Effector memory CD8-positive, alpha-beta T cell (primary cell): ENCODE measurements around the gene GFOD1.

Experiments
- ATAC-seq: fragments of 150-1000 bp; cut with Tn5 transposase; replicated peaks from 2 replicates; pipeline ENCODE4 v1.10.0; 2021; ENCODE audit warnings: mild to moderate bottlenecking, moderate library complexity
- DNase-seq, 3 experiments: peaks; one replicate each; pipeline ENCODE4 v3.0.0; 2021
- H3K27ac Mint-ChIP-seq, 2 donors: one replicate each; pipeline ENCODE4 v1.8.0; 2022; ENCODE audit warnings: mild to moderate bottlenecking in 2 of 2, mixed read lengths in 2 of 2, moderate library complexity in 2 of 2
- H3K27me3 Mint-ChIP-seq, 2 donors: one replicate each; pipeline ENCODE4 v1.8.0; 2022; ENCODE audit warnings: mixed read lengths in 2 of 2
- H3K36me3 Mint-ChIP-seq: one replicate; pipeline ENCODE4 v1.8.0; 2022; ENCODE audit warnings: mild to moderate bottlenecking, moderate library complexity, mixed read lengths; ENCODE audit not compliant: insufficient read depth
- H3K4me1 Mint-ChIP-seq, 2 donors: one replicate each; pipeline ENCODE4 v1.8.0; 2022; ENCODE audit warnings: low read depth in 2 of 2, mixed read lengths in 2 of 2
- H3K4me3 Mint-ChIP-seq, 2 donors: one replicate each; pipeline ENCODE4 v1.8.0; 2022; ENCODE audit warnings: mild to moderate bottlenecking in 2 of 2, mixed read lengths in 2 of 2, moderate library complexity in 2 of 2
- H3K9me3 Mint-ChIP-seq, 2 donors: one replicate each; pipeline ENCODE4 v1.8.0; 2022; ENCODE audit warnings: mixed read lengths in 2 of 2

The GFOD1 gene

DNA sequence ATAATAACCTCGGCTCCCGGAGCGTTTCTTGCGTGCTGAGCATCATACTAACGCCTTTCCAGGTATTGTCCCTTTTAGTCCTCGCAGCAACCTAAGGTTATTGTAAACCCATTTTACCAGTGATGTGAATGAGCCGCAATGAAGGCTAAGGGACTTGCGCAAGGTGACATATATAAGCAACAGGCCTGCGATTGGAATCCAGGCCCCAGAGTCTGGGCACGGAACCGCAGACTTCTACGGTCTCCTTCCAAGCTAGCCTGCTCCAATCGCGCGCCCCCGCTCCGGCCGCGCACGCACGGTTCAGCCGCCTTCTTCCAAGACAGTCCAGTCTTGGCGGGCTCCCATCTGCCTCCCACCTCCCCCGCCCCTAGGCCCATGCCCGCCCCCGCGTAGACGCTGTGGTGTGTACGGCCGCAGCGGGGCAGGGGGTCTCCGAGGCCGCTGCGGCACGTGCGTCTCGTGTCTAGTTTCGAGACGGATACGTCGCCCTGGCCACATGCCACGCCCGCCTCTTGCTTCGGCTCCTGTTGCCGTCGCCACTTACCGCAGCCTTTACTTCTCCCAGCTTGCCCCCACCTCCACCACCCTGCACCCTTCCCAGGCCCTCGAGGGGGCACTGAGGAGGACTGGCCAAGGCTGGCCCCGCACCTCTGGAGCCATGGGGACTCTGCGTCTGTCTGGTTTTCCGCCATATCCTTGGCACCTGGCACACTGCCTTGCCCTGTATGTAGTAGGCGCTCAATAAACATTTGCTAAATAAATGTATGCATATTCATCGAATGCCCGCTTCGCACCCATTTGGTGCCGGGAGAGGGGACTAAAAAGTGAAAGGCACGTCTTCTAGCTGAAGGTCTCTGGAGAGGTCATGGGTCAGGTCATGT, 855 bp upstream of the GFOD1 start:
- H3K36me3 Mint-ChIP-seq: no peaks in the 10 kb centered on the region
- peak; percentile 12 to 23 (median 14) for DNase-seq
- H3K27me3 Mint-ChIP-seq: peaks cover 0 to 20% of the 10 kb centered on the region in 2 donors
- H3K4me3 Mint-ChIP-seq: peak overlapping the region; percentile 93 to 95
- H3K27ac Mint-ChIP-seq: peak overlapping the region; percentile 30 to 33
- H3K9me3 Mint-ChIP-seq: no peaks in the 10 kb centered on the region
- peaks cover 32 to 33% of the 10 kb centered on the region in 2 donors for H3K4me1 Mint-ChIP-seq
- peak; percentile 5 for ATAC-seq

DNA sequence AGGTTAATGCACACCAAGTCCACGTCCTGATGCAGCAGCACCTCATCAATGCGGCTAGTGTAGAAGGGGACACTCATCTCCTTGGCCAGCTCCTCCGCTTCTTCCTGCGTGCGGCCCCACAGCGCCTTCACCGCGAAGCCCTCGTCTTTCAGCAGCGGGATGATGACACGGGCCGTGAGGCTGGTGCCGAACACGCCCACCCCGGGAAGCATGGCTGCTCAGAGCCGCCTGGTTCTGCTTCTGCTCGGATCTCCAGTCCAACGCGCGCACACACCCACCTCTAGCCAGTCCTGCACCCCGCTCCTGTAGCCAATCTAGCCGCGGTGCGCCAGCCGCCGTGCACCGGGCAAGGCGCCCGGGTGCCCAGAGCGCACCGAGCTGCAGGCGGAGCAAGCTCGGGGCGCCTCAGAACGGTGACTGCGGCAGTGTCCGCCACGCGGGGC, 700 bp downstream of the GFOD1 start:
- H3K27me3 Mint-ChIP-seq: peaks cover 0 to 22% of the 10 kb centered on the region in 2 donors

DNA sequence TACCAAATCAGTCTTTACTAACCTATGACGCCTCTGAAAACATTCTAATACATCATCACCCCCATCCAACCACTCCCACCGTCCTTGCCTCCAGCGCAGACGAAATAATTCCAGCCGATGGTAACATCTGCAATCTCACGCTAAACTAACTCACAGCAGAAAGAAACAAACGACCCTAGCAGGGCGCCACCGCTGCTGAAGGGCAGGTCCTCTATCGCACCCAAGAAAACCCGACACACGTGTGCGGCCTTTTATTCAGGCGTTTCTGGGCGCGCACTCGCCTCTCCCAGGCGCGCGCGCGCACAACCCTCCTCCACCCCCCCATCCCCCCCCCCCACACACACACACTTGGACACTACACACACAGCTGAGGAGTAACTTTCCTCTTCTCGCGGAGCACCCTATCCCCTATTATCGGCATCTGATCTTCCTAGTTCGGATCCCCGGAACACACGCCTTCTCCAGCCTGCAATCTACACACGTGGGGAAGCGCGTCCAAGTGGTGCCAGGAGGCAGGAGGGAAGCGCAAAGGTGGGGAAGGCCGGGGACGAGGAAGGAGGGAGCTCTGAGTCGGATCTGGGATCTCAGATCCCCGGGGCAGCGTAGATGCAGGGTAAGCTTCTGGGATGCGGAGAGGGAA, 1.4 kb downstream of the GFOD1 start:
- H3K36me3 Mint-ChIP-seq: no peaks in the 10 kb centered on the region
- ATAC-seq: peak; percentile 7
- no peaks in the 10 kb centered on the region for H3K9me3 Mint-ChIP-seq
- no peak for DNase-seq
- peak overlapping the region; percentile 93 to 95 for H3K4me3 Mint-ChIP-seq
- peaks cover 32 to 35% of the 10 kb centered on the region in 2 donors for H3K4me1 Mint-ChIP-seq
- peaks cover 0 to 22% of the 10 kb centered on the region in 2 donors for H3K27me3 Mint-ChIP-seq
- H3K27ac Mint-ChIP-seq: peak overlapping the region; percentile 8 to 87

More for the DNA sequence above, 700 bp downstream of the GFOD1 start:
- peaks cover 32 to 33% of the 10 kb centered on the region in 2 donors for H3K4me1 Mint-ChIP-seq
- peak overlapping the region; percentile 93 to 95 for H3K4me3 Mint-ChIP-seq
- peak; percentile 55 for ATAC-seq
- DNase-seq: peak; percentile 40 to 56 (median 44)
- no peaks in the 10 kb centered on the region for H3K9me3 Mint-ChIP-seq
- no peaks in the 10 kb centered on the region for H3K36me3 Mint-ChIP-seq
- peak overlapping the region; percentile 8 to 87 for H3K27ac Mint-ChIP-seq

DNA sequence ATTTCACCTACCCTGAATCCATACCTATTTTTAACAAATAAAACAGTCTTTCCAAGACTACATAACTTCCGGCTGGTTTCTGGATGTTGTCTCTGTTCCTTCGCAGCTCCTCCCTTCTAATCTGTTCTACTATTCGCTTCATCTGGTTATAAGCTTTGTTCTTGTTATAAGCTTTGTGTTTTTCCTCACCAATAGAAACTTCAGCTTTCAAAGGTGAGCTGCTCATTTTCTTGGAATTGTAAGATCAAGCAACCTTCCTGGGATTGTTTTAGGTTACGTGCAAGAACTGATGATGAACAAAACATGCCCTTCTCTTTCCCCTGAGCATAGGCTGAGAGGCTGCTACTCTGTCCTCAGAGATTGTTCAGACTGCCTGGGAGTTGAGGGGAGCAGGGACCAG, 2.1 kb downstream of the GFOD1 start:
- no peak for ATAC-seq
- peaks cover 32 to 41% of the 10 kb centered on the region in 2 donors for H3K4me1 Mint-ChIP-seq
- peak overlapping the region in 1 of 2 donors; percentile 87 for H3K27ac Mint-ChIP-seq

DNA sequence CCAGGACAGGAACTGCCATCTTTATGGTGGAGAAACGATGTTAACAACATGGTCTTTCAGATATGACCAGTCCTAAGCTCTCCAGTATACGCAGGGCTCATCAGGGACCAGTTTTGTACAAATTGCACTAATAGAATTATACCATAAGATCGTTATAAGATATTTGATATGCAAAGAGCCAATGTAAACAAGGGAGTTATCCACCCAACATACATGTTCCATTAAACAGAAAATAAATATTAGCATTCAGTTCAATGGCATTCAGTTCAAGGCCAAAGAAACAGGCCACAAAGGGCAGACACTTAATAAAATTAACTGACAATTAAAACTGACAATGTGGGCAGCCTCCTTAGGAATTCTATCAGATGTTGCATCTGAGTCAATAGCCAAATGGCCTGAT, 2.6 kb downstream of the GFOD1 start:
- DNase-seq: no peak
- Mint-ChIP-seq H3K36me3 (no peaks in the 10 kb centered on the region), H3K27me3 (peaks cover 0 to 22% of the 10 kb centered on the region in 2 donors), H3K9me3 (no peaks in the 10 kb centered on the region), H3K4me3 (peak overlapping the region; percentile 25 to 95), H3K27ac (peak overlapping the region in 1 of 2 donors; percentile 87), H3K4me1 (peaks cover 32 to 44% of the 10 kb centered on the region in 2 donors)
- no peak for ATAC-seq

More for the DNA sequence above, 2.1 kb downstream of the GFOD1 start:
- H3K4me3 Mint-ChIP-seq: peak overlapping the region; percentile 93 to 95
- DNase-seq: no peak
- H3K36me3 Mint-ChIP-seq: no peaks in the 10 kb centered on the region
- peaks cover 0 to 22% of the 10 kb centered on the region in 2 donors for H3K27me3 Mint-ChIP-seq
- H3K9me3 Mint-ChIP-seq: no peaks in the 10 kb centered on the region

DNA sequence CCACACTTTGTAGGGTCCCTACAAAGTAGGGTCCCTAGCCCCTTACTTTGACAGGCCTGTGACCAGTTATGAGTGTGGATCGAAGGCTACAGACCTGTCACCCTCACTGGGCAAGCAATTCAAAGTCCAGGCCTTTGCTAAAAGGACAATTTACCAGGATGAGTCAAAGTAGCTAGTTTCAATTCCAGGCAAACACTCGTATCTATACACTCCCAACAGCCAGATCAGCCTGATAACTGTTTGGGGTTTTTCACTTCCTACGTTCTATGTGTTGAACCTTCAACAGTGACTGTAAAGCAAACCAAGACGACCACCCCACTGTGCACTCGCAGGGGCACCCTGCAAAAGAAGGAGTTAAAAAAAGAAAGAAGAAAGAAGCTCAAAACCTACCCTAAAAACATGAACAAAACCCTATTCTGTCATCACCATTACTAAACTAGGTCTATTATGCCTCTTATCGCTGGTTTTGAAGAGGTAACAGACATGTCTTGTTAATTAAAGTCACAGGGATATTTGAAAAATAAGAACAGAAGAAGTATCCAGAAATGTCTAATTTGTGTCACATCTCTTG, 3.2 kb downstream of the GFOD1 start:
- Mint-ChIP-seq H3K4me3 (peak overlapping the region; percentile 5 to 95), H3K4me1 (peaks cover 32 to 44% of the 10 kb centered on the region in 2 donors), H3K36me3 (no peaks in the 10 kb centered on the region), H3K9me3 (no peaks in the 10 kb centered on the region), H3K27me3 (peaks cover 0 to 22% of the 10 kb centered on the region in 2 donors), H3K27ac (peak overlapping the region; percentile 1 to 87)
- ATAC-seq (no peak), DNase-seq (no peak)

DNA sequence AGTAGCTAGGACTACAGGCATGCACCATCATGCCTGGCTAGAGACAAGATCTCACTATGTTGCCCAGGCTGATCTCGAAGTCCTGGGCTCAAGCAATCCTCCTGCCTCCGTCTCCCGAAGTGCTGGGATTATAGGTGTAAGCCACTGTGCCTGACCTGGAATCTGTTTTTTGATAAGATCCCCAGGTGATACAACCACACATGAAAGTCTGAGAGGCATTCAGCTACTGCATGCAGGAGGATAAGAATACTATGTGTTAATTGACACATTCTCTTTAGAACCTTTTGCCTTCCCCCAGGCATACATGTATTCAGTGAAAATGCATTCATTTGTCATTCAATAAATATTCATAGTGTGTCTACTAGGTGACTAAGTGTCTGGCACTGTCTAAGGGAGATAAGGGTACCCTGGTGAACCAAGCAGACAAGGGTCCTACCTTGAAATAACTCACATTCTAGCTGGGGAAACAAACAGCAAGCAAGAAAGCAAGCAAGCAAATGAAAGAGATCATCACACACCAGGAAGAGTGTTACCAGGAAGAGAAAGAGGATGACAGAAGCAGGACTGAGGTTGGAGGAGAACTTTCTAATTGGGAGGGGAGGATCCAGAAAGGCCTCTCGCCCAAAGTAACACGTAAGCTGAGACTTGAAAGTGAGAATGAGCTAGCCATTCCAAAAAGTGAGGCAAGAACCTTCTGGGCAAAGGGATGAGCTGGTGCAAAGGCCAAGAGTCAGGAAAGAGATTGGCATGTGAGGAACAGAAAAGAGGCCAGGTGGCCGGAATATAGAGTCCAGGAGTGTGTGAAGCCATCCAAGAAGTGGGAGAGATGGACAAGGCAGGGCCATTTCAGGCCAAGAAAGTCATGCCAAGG, 6.5 kb downstream of the GFOD1 start:
- H3K9me3 Mint-ChIP-seq: no peaks in the 10 kb centered on the region
- no peak for ATAC-seq
- peaks cover 0 to 17% of the 10 kb centered on the region in 2 donors for H3K27me3 Mint-ChIP-seq
- no peak for DNase-seq
- no peak overlapping the region for H3K4me3 Mint-ChIP-seq
- H3K27ac Mint-ChIP-seq: no peak overlapping the region
- H3K36me3 Mint-ChIP-seq: no peaks in the 10 kb centered on the region
- H3K4me1 Mint-ChIP-seq: peaks cover 15 to 40% of the 10 kb centered on the region in 2 donors

DNA sequence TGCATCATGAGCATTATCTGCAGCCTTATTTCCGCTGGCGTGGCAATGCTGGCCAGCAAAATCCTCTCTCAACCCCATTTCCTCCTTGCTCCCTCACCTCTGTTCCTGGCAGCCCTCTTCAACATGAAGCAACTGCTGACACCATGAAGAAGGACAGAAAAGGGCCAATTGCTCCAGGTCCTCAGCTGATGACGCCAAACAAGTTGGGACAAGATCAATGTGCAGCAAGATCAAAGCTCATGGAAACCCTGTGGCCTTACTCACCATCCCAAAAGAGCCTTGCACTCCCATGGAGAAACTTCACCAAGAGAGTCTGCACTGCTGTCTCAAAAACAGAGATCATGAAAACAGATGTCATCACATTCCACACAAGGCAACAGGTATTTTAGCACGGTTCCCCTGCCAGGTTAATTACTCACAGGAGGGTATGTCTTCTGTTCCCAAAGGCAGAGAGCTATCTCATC, 7.4 kb downstream of the GFOD1 start:
- ATAC-seq: no peak
- no peak for DNase-seq
- H3K9me3 Mint-ChIP-seq: no peaks in the 10 kb centered on the region
- H3K27me3 Mint-ChIP-seq: peaks cover 0 to 10% of the 10 kb centered on the region in 2 donors
- H3K4me1 Mint-ChIP-seq: peaks cover 9 to 33% of the 10 kb centered on the region in 2 donors
- no peaks in the 10 kb centered on the region for H3K36me3 Mint-ChIP-seq
- no peak overlapping the region for H3K27ac Mint-ChIP-seq
- H3K4me3 Mint-ChIP-seq: no peak overlapping the region

DNA sequence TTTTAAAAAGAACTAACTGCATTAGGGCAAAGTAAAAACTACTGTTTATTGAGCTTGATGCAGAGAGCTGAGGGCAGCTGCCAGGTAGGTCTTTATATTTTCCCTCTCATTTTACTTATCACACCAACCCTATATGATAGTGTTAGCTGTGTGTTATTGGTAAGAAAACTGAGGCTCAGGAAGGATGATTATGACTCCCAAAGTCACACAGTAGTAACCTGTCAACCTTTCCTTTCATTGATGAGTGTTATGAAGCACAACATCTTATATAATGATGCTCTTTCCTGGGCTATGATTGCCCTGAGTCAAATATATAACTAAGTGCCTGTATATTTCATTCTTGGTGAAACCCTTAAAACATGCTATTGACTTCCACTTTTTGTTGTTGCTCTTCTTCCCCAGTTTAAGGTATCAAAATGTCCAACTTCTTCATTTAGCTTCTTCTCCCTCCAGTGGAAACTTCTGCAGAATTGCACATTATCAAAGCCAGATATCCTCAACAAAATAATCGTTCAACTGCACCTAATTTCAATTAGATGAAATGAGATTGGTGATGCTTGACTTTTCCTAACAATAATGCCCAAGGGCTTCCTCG, 8.1 kb downstream of the GFOD1 start:
- Mint-ChIP-seq H3K9me3 (no peaks in the 10 kb centered on the region), H3K4me1 (peaks cover 7 to 33% of the 10 kb centered on the region in 2 donors), H3K36me3 (no peaks in the 10 kb centered on the region), H3K27ac (no peak overlapping the region), H3K27me3 (peaks cover 0 to 10% of the 10 kb centered on the region in 2 donors), H3K4me3 (no peak overlapping the region)
- DNase-seq (no peak), ATAC-seq (no peak)

DNA sequence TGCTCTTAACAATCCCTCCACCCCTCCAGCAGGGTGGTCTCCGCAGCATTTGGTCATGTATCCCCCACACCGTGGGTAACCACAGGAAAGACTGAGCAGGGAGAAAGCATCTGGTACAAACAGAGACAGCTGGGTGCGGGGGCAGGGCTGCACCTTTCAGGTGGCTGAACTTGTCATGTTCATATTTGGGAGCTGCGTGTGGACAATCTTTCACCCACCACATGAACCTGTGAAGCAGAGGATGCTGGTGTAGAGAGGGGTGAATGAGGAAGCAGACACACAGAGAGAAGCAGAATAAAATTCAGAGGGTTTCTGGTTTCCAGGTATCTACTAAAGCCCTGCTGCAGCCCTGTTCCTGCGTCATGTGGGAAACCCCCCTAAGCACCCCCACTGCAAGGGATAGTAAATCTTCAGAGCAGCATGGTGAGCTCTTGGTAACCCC, 8.9 kb downstream of the GFOD1 start:
- Mint-ChIP-seq H3K27me3 (peaks cover 0 to 5% of the 10 kb centered on the region in 2 donors), H3K4me1 (peaks cover 2 to 25% of the 10 kb centered on the region in 2 donors), H3K9me3 (no peaks in the 10 kb centered on the region), H3K36me3 (no peaks in the 10 kb centered on the region), H3K27ac (peak overlapping the region in 1 of 2 donors; percentile 5), H3K4me3 (no peak overlapping the region)
- ATAC-seq (peak; percentile 35), DNase-seq (no peak)

DNA sequence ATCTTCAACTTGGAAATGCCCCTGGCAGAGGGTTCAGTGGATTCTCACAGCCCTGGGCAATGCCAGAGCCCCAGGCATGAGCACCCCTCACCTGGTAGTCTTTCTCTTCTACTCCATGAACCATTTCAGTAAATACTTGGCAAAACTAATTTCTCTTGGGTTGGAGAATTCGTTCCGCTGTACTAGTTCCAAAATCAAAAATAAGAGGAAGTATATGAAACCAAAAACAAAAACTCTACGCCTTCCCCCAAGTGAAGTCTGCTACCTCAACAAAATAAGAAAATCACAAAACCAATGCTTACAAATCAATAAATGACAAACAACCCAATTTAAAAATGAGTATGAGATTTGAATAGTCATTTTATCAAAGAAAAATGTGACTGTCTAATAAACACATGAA, 12.6 kb downstream of the GFOD1 start:
- H3K27ac Mint-ChIP-seq: no peak overlapping the region
- no peak for DNase-seq
- H3K27me3 Mint-ChIP-seq: no peaks in the 10 kb centered on the region
- peaks cover 0 to 18% of the 10 kb centered on the region in 2 donors for H3K4me1 Mint-ChIP-seq
- no peaks in the 10 kb centered on the region for H3K36me3 Mint-ChIP-seq
- H3K4me3 Mint-ChIP-seq: no peak overlapping the region
- no peaks in the 10 kb centered on the region for H3K9me3 Mint-ChIP-seq
- no peak for ATAC-seq

DNA sequence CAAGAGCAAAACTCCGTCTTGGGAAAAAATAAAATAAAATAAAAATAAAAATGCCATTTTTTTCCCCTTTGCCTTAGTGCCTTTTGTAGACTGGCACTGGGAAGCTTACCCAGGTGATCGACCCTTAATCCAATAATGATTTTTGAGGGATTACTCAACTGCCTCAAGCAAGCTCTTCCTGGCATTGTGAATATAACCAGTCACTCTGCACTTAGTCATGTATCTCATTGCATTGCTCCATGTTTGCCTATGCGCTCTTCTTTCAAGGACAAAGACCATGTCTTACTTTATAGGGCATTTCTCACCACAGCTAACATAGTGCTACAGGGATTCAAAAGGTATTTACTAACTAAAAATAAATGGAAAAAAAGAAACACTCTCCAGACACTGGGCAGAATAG, 13.0 kb downstream of the GFOD1 start:
- Mint-ChIP-seq H3K9me3 (no peaks in the 10 kb centered on the region), H3K4me3 (no peak overlapping the region), H3K27me3 (no peaks in the 10 kb centered on the region), H3K4me1 (peaks cover 0 to 18% of the 10 kb centered on the region in 2 donors), H3K36me3 (no peaks in the 10 kb centered on the region), H3K27ac (no peak overlapping the region)
- DNase-seq (no peak), ATAC-seq (no peak)
